WERI-Rb-1 (cell line): ENCODE results near the gene PLET1.

Experiments
- DNase-seq: peaks from one replicate; pipeline ENCODE4 v3.0.0-alpha.2; 2020
- H3K27ac ChIP-seq: fragments of 250-450 bp; sonication (Bioruptor Pico); 2 replicates; pipeline ENCODE4 v1.5.1; 2020; ENCODE audit warnings: mild to moderate bottlenecking, moderate library complexity
- H3K27me3 ChIP-seq: fragments of 250-450 bp; sonication (Bioruptor Pico); 2 replicates; pipeline ENCODE4 v1.5.1; 2021; ENCODE audit warnings: mild to moderate bottlenecking, low read depth, moderate library complexity; ENCODE audit not compliant: insufficient read depth, severe bottlenecking
- H3K36me3 ChIP-seq: fragments of 250-450 bp; sonication (Bioruptor Pico); 2 replicates; pipeline ENCODE4 v1.5.1; 2020; ENCODE audit warnings: mild to moderate bottlenecking, moderate library complexity
- H3K4me3 ChIP-seq: 2 replicates; pipeline ENCODE4 v1.5.1; 2011; ENCODE audit warnings: low read depth, mild to moderate bottlenecking, control low read depth, low read length
- H3K9me3 ChIP-seq: fragments of 250-450 bp; sonication (Bioruptor Pico); 2 replicates; pipeline ENCODE4 v1.5.1; 2021; ENCODE audit warnings: mild to moderate bottlenecking, moderate library complexity; ENCODE audit not compliant: severe bottlenecking
- TF ChIP-seq, protein P1 (sequence below): IDR thresholded peaks from 2 replicates; pipeline ENCODE4 v1.5.1; 2011; ENCODE audit warnings: low read depth, mild to moderate bottlenecking, control low read depth, inconsistent platforms, low read length

PLET1 gene

DNA sequence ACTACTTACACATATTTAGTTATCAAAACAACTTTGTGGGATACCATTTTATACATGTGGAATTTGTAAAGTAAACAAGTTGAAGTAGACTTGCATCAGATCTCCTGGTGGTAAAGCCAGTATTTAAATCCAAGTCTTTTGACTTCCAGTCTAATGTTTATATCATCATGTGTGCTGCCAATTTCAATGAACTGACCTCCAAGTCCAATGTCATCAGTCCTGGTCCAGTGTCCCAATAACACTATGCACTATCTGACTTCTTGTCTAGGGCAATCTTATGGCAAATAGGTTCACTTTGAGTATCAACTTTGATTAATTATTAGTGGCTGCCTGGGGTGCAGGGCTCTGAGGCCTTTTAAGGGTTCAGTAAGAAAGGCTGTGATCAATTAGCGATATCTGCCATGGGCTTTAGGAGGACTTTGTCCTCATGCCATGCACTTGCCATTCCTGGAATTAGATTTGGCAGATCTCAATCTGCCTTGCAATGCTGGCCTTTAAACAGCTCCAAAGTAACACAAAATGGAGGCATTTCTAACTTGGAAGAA lies 44.0 kb downstream of the PLET1 start:
- Histone ChIP-seq H3K9me3 (no peaks in the 10 kb centered on the region), H3K27me3 (no peaks in the 10 kb centered on the region), H3K4me3 (no peak overlapping the region), H3K27ac (no peak overlapping the region), H3K36me3 (no peaks in the 10 kb centered on the region)
- TF ChIP-seq, protein P1, sequence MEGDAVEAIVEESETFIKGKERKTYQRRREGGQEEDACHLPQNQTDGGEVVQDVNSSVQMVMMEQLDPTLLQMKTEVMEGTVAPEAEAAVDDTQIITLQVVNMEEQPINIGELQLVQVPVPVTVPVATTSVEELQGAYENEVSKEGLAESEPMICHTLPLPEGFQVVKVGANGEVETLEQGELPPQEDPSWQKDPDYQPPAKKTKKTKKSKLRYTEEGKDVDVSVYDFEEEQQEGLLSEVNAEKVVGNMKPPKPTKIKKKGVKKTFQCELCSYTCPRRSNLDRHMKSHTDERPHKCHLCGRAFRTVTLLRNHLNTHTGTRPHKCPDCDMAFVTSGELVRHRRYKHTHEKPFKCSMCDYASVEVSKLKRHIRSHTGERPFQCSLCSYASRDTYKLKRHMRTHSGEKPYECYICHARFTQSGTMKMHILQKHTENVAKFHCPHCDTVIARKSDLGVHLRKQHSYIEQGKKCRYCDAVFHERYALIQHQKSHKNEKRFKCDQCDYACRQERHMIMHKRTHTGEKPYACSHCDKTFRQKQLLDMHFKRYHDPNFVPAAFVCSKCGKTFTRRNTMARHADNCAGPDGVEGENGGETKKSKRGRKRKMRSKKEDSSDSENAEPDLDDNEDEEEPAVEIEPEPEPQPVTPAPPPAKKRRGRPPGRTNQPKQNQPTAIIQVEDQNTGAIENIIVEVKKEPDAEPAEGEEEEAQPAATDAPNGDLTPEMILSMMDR = no peak
- no peak for DNase-seq

DNA sequence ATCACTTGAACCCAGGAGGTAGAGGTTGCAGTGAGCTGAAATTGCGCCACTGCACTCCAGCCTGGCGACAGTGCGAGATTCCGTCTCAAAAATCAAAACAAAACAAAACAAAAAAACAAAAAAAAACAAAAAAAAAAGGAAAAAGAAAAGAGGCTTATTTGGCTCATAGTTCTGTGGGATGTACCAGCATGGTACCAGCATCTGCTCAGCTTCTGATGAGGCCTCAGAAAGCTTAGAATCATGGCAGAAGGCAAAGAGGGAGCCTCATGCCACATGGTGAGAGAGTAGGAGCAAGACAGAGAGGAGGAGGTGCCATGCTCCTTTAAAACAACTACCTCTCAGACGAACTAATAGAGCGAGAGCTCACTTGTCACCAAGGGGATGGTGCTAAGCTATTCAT lies 45.0 kb downstream of the PLET1 start:
- Histone ChIP-seq H3K27ac (no peak overlapping the region), H3K36me3 (no peaks in the 10 kb centered on the region), H3K4me3 (no peak overlapping the region), H3K27me3 (no peaks in the 10 kb centered on the region), H3K9me3 (no peaks in the 10 kb centered on the region)
- no peak for DNase-seq
- TF ChIP-seq, protein P1 = no peak

DNA sequence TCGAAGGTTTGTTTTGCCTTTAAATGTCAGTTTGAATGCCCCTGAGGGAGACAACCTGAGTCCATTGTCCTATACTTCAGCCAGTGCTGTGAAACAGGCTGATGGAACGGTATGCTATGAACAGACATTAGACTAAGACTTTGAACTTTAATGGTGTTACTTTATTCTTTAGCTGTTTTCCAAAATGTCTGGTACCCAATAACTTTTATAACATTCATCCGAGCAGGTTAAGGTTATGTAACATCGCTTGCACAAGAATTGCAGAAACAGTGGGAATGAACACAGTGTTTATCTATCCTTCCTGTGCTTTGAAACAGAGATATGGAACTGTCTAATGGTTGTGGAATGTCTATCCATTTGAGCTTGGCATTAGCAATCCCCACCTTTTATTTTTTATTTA lies 46.9 kb downstream of the PLET1 start:
- Histone ChIP-seq H3K27ac (no peak overlapping the region), H3K36me3 (no peaks in the 10 kb centered on the region), H3K9me3 (no peaks in the 10 kb centered on the region), H3K27me3 (no peaks in the 10 kb centered on the region), H3K4me3 (no peak overlapping the region)
- no peak for DNase-seq
- TF ChIP-seq, protein P1 = no peak

DNA sequence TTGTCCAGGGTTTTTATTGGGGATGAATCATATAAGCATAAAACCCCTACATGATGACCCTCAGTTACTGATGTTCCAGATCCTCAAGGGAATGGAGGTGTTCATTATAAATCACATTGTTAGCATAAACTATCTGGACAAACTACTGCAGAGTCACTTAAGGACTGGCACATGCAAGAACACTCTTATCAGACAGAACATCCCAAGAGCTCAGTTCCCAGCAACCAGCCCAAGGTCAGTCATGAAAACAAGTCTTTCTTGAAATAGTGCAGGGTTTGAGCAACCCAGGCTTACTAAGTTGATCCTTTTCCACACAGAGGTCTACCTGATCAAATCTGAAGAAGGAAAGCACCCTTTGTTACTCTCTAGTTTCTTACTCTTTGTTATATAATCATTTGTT lies 48.0 kb downstream of the PLET1 start:
- H3K36me3 ChIP-seq = no peaks in the 10 kb centered on the region
- DNase-seq = no peak
- H3K4me3 ChIP-seq = no peak overlapping the region
- TF ChIP-seq, protein P1 = no peak
- no peak overlapping the region for H3K27ac ChIP-seq
- no peaks in the 10 kb centered on the region for H3K9me3 ChIP-seq
- no peaks in the 10 kb centered on the region for H3K27me3 ChIP-seq

DNA sequence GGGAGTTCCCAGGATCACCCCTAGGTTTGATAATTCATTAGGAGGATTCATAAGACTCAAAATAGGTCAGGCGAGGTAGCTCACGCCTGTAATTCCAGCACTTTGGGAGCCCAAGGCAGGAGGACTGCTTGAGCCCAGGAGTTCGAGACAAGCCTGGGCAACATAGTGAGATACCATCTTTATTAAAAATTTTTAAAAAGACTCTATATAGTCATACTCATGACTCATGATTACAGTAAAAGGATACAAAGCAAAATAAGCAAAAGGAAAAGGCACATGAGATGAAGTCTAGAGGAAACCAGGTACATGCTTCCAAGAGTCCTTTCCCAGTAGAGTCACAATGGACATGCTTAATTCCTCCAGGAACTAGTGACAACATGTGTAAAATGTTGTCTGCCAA lies 48.4 kb downstream of the PLET1 start:
- no peak for DNase-seq
- Histone ChIP-seq H3K27ac (no peak overlapping the region), H3K36me3 (no peaks in the 10 kb centered on the region), H3K9me3 (no peaks in the 10 kb centered on the region), H3K4me3 (no peak overlapping the region), H3K27me3 (no peaks in the 10 kb centered on the region)
- TF ChIP-seq, protein P1 = no peak

DNA sequence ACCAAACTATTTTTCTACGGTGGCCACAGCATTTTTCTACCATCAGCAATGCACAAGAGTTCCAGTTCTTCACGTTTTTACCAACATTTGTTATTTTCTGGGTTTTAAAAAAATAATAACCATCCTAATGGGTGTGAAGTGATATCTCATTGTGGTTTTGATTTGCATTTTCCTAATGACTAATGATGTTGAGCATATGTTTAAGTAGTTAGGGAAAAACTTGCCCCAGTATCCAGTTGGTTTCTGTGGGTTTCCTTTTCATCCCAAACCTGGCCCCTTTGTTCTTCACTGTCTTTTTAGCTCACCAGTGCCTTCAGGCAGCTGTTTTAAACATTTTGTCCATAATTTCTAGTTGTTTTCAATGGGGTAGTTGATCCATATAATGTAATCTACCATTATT lies 49.1 kb downstream of the PLET1 start:
- no peak overlapping the region for H3K27ac ChIP-seq
- no peak overlapping the region for H3K4me3 ChIP-seq
- TF ChIP-seq, protein P1 = no peak
- DNase-seq = no peak
- no peaks in the 10 kb centered on the region for H3K36me3 ChIP-seq
- H3K27me3 ChIP-seq = no peaks in the 10 kb centered on the region
- H3K9me3 ChIP-seq = no peaks in the 10 kb centered on the region
